H9 (cell line): ENCODE measurements around the gene OVOL1. TPM values are rescaled to one million over a fixed set of nuclear protein-coding genes. Genes with fewer than 3 reads are reported as not detected.

Source experiments
- DNase-seq: peaks from one replicate; pipeline ENCODE4 v3.0.0-alpha.2; 2017
- H2AFZ ChIP-seq: one replicate; pipeline ENCODE4 v1.6.1; 2013; ENCODE audit warnings: mild to moderate bottlenecking, low read length, control low read depth, moderate library complexity
- H2AK5ac ChIP-seq: 2 replicates; pipeline ENCODE4 v1.6.1; 2013; ENCODE audit warnings: low read length, control low read depth, mixed read lengths; ENCODE audit not compliant: insufficient read length
- H2BK120ac ChIP-seq: one replicate; pipeline ENCODE4 v1.6.1; 2013; ENCODE audit warnings: low read depth, mild to moderate bottlenecking, low read length, control low read depth, inconsistent platforms; ENCODE audit not compliant: poor library complexity, severe bottlenecking
- H2BK12ac ChIP-seq: 2 replicates; pipeline ENCODE4 v1.6.1; 2013; ENCODE audit warnings: low read length, control low read depth, mixed read lengths, low read depth; ENCODE audit not compliant: insufficient read length
- H2BK15ac ChIP-seq: 2 replicates; pipeline ENCODE4 v1.6.1; 2013; ENCODE audit warnings: low read depth, low read length, control low read depth
- H2BK20ac ChIP-seq: one replicate; pipeline ENCODE4 v1.6.1; 2013; ENCODE audit warnings: low read depth, mild to moderate bottlenecking, low read length, control low read depth, inconsistent platforms; ENCODE audit not compliant: poor library complexity, severe bottlenecking
- H2BK5ac ChIP-seq: 2 replicates; pipeline ENCODE4 v1.6.1; 2013; ENCODE audit warnings: low read length, control low read depth, mixed read lengths; ENCODE audit not compliant: insufficient read length
- H3K14ac ChIP-seq: 2 replicates; pipeline ENCODE4 v1.6.1; 2013; ENCODE audit warnings: low read length, control low read depth; ENCODE audit not compliant: insufficient read depth
- H3K18ac ChIP-seq: 2 replicates; pipeline ENCODE4 v1.6.1; 2013; ENCODE audit warnings: low read depth, mild to moderate bottlenecking, mixed read lengths, low read length, control low read depth; ENCODE audit not compliant: insufficient read length
- H3K23ac ChIP-seq: 2 replicates; pipeline ENCODE4 v1.6.1; 2013; ENCODE audit warnings: low read length, control low read depth, mixed read lengths, low read depth; ENCODE audit not compliant: insufficient read length
- H3K23me2 ChIP-seq: 2 replicates; pipeline ENCODE4 v1.6.1; 2013; ENCODE audit warnings: low read depth, mild to moderate bottlenecking, mixed read lengths, low read length, control low read depth; ENCODE audit not compliant: insufficient read length, poor library complexity, severe bottlenecking
- H3K27ac ChIP-seq: 2 replicates; pipeline ENCODE4 v1.5.1; 2013; ENCODE audit warnings: low read length, control low read depth, mixed read lengths, low read depth; ENCODE audit not compliant: insufficient read length
- H3K27me3 ChIP-seq: 2 replicates; pipeline ENCODE4 v1.6.1; 2013; ENCODE audit warnings: low read length, control low read depth, inconsistent platforms; ENCODE audit not compliant: insufficient read depth
- H3K4ac ChIP-seq: 2 replicates; pipeline ENCODE4 v1.6.1; 2013; ENCODE audit warnings: low read depth, mild to moderate bottlenecking, control low read depth, inconsistent platforms, low read length, moderate library complexity
- H3K4me1 ChIP-seq: 2 replicates; pipeline ENCODE4 v1.6.1; 2013; ENCODE audit warnings: low read length, control low read depth, inconsistent platforms; ENCODE audit not compliant: insufficient read depth
- H3K4me2 ChIP-seq: 2 replicates; pipeline ENCODE4 v1.6.1; 2013; ENCODE audit warnings: low read length, control low read depth, mixed read lengths; ENCODE audit not compliant: insufficient read length, insufficient read depth
- H3K56ac ChIP-seq: 2 replicates; pipeline ENCODE4 v1.6.1; 2013; ENCODE audit warnings: low read depth, mild to moderate bottlenecking, mixed read lengths, low read length, control low read depth; ENCODE audit not compliant: insufficient read length
- H3K79me1 ChIP-seq: 2 replicates; pipeline ENCODE4 v1.6.1; 2013; ENCODE audit warnings: low read depth, mild to moderate bottlenecking, moderate library complexity, low read length, control low read depth, inconsistent platforms; ENCODE audit not compliant: insufficient read depth, poor library complexity, severe bottlenecking
- H3K79me2 ChIP-seq: 2 replicates; pipeline ENCODE4 v1.6.1; 2013; ENCODE audit warnings: low read length, control low read depth, inconsistent platforms; ENCODE audit not compliant: insufficient read depth
- H3K9ac ChIP-seq: 2 replicates; pipeline ENCODE4 v1.6.1; 2013; ENCODE audit warnings: low read length, control low read depth, mixed read lengths; ENCODE audit not compliant: insufficient read length; ENCODE audit errors: extremely low read depth
- H3K9me3 ChIP-seq: one replicate; pipeline ENCODE4 v1.6.1; 2013; ENCODE audit warnings: low read depth, low read length, inconsistent platforms; ENCODE audit not compliant: control insufficient read depth
- H3T11ph ChIP-seq: one replicate; pipeline ENCODE4 v1.6.1; 2013; ENCODE audit warnings: mild to moderate bottlenecking, low read length, control low read depth, inconsistent platforms
- H4K20me1 ChIP-seq: one replicate; pipeline ENCODE4 v1.6.1; 2013; ENCODE audit not compliant: control insufficient read depth, insufficient read length, insufficient read depth
- H4K5ac ChIP-seq: 2 replicates; pipeline ENCODE4 v1.6.1; 2013; ENCODE audit warnings: low read depth, mild to moderate bottlenecking, mixed read lengths, low read length, control low read depth; ENCODE audit not compliant: insufficient read length
- H4K8ac ChIP-seq: replicated peaks from 2 replicates; pipeline ENCODE4 v1.6.1; 2013; ENCODE audit warnings: low read length, control low read depth, mixed read lengths, low read depth; ENCODE audit not compliant: insufficient read length
- H4K91ac ChIP-seq: 2 replicates; pipeline ENCODE4 v1.6.1; 2013; ENCODE audit warnings: low read depth, mild to moderate bottlenecking, moderate library complexity, mixed read lengths, low read length, control low read depth; ENCODE audit not compliant: insufficient read length
- H3K27ac Mint-ChIP-seq, 3 experiments: 2 replicates in 2 of 3; 3 replicates in 1 of 3; pipeline ENCODE4 v1.8.0; 2020 to 2021; ENCODE audit warnings: mixed read lengths in 3 of 3, mild to moderate bottlenecking in 1 of 3, moderate library complexity in 1 of 3
- H3K27me3 Mint-ChIP-seq: 2 replicates; pipeline ENCODE4 v1.8.0; 2021; ENCODE audit warnings: low read depth, mild to moderate bottlenecking, moderate library complexity, mixed read lengths
- H3K36me3 Mint-ChIP-seq, 3 experiments: 2 replicates in 2 of 3; 3 replicates in 1 of 3; pipeline ENCODE4 v1.8.0; 2020 to 2021; ENCODE audit warnings: low read depth in 3 of 3, mixed read lengths in 3 of 3; ENCODE audit not compliant: insufficient read depth in 1 of 3
- H3K4me1 Mint-ChIP-seq, 2 experiments: 2 replicates each; pipeline ENCODE4 v1.8.0; 2020; ENCODE audit warnings: mixed read lengths in 2 of 2
- H3K4me3 Mint-ChIP-seq, 2 experiments: 2 replicates in 1 of 2; 3 replicates in 1 of 2; pipeline ENCODE4 v1.8.0; 2020 to 2021; ENCODE audit warnings: mild to moderate bottlenecking in 2 of 2, mixed read lengths in 2 of 2, moderate library complexity in 1 of 2
- H3K9me3 Mint-ChIP-seq, 2 experiments: 2 replicates in 1 of 2; 3 replicates in 1 of 2; pipeline ENCODE4 v1.8.0; 2020; ENCODE audit warnings: mild to moderate bottlenecking in 2 of 2, mixed read lengths in 2 of 2, moderate library complexity in 1 of 2
- WGBS: extraction: QIAGEN DNeasy Blood & Tissue Kit; methylation state at CpG from one replicate; pipeline ENCODE4 v1.1.7; 2013; ENCODE audit warnings: missing lambda C conversion rate, low lambda C conversion rate, mixed read lengths; ENCODE audit not compliant: insufficient read length; ENCODE audit errors: extremely low coverage; 5-methylcytosine and 5-hydroxymethylcytosine counted together
- total RNA-seq: library from RNA; stranded (reverse); gene quantifications from 2 replicates; pipeline ENCODE4 v1.2.1, GENCODE V29; 2021
- TF ChIP-seq, protein P1 (sequence below): fragments of 200-600 bp; sonication (generic); conservative IDR thresholded peaks from 3 replicates; pipeline ENCODE4 v1.8.0; 2021; ENCODE audit warnings: antibody characterized with exemption, mild to moderate bottlenecking

OVOL1 gene
- total RNA-seq, 1 experiment from 2014 or later = 5.1 TPM

DNA sequence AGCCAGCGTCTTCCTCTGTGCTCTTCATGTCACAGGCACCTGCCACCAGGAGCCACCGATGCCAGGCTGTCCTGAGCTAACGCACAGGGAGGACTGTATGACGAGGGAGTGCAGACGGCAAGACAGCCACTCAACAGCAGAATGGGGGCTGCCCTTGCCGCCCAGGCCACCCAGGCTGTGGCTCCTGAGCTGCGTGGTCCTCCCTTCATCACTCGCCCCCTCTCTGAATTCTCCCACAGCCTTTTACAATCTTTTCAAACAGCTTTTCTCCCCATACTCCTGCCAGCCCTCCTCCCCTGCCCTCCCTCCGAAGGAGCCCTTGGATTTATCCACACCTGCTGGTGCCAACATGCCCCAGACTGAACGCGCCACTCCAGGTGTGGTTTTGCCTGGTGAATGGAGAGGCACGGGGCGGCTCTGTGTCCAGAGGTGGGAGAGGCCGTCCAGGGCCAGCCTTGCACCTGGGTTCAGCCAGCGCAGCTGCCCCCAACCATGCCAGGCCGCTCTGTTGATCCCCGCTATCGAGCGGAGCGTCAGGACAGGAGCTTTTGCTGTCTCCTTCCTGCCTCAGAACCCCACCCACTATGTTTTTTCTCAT, 22.0 kb downstream of the OVOL1 start:
- TF ChIP-seq, protein P1, sequence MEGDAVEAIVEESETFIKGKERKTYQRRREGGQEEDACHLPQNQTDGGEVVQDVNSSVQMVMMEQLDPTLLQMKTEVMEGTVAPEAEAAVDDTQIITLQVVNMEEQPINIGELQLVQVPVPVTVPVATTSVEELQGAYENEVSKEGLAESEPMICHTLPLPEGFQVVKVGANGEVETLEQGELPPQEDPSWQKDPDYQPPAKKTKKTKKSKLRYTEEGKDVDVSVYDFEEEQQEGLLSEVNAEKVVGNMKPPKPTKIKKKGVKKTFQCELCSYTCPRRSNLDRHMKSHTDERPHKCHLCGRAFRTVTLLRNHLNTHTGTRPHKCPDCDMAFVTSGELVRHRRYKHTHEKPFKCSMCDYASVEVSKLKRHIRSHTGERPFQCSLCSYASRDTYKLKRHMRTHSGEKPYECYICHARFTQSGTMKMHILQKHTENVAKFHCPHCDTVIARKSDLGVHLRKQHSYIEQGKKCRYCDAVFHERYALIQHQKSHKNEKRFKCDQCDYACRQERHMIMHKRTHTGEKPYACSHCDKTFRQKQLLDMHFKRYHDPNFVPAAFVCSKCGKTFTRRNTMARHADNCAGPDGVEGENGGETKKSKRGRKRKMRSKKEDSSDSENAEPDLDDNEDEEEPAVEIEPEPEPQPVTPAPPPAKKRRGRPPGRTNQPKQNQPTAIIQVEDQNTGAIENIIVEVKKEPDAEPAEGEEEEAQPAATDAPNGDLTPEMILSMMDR = no peak
- no peak overlapping the region for H3K9ac ChIP-seq
- H3K56ac ChIP-seq = no peak overlapping the region
- no peak overlapping the region for H2BK20ac ChIP-seq
- H4K5ac ChIP-seq = no peak overlapping the region
- no peak overlapping the region for H2BK120ac ChIP-seq
- H4K91ac ChIP-seq = no peak overlapping the region
- Mint-ChIP-seq H3K4me3 (no peak overlapping the region), H3K36me3 (no peaks in the 10 kb centered on the region; a peak in 1 of 7 replicates), H3K27me3 (peaks cover 34% of the 10 kb centered on the region), H3K4me1 (peaks cover under 1 to 4% of the 10 kb centered on the region in 2 experiments; a peak in 2 of 4 replicates), H3K27ac (no peak overlapping the region), H3K9me3 (no peaks in the 10 kb centered on the region)
- no CpG with 5 or more reads among the region's 20 CpGs for WGBS
- no peak overlapping the region for H3K18ac ChIP-seq
- no peaks in the 10 kb centered on the region for H3K23me2 ChIP-seq
- H2BK5ac ChIP-seq = no peak overlapping the region
- no peak overlapping the region for H3K23ac ChIP-seq
- no peaks in the 10 kb centered on the region for H3K27me3 ChIP-seq
- no peaks in the 10 kb centered on the region for H3K9me3 ChIP-seq
- no peak overlapping the region for H2AK5ac ChIP-seq
- H3K4ac ChIP-seq = no peak overlapping the region
- H3K27ac ChIP-seq = no peak overlapping the region
- H3K4me2 ChIP-seq = no peak overlapping the region
- no peaks in the 10 kb centered on the region for H4K20me1 ChIP-seq
- no peak overlapping the region for H2BK15ac ChIP-seq
- H2AFZ ChIP-seq = no peak overlapping the region
- H3K79me2 ChIP-seq = no peaks in the 10 kb centered on the region
- no peak overlapping the region for H3K14ac ChIP-seq
- H3T11ph ChIP-seq = no peak overlapping the region
- H4K8ac ChIP-seq = no peak overlapping the region
- no peak for DNase-seq
- H3K4me1 ChIP-seq = no peaks in the 10 kb centered on the region
- no peak overlapping the region for H2BK12ac ChIP-seq
- H3K79me1 ChIP-seq = no peaks in the 10 kb centered on the region
